Keratinocyte (primary cell): ENCODE measurements around the gene PCSK1N.

ENCODE experiments used
- EZH2 ChIP-seq: IDR thresholded peaks from one replicate; pipeline ENCODE4 v1.6.1; 2012; ENCODE audit warnings: inconsistent platforms, mild to moderate bottlenecking, low read length, moderate library complexity
- TF ChIP-seq, protein P1 (sequence below), 3 experiments: IDR thresholded peaks in 1 of 3; conservative IDR thresholded peaks in 1 of 3; optimal IDR thresholded peaks in 1 of 3; 2 replicates in 2 of 3; 3 replicates in 1 of 3; pipeline versions ENCODE3 to v1.5.1; 2011; ENCODE audit warnings: low read length in 3 of 3, mild to moderate bottlenecking in 3 of 3, moderate library complexity in 2 of 3, control low read depth in 1 of 3, inconsistent platforms in 1 of 3; ENCODE audit not compliant: insufficient read depth in 2 of 3; ENCODE audit errors: extremely low read depth in 1 of 3

DNA sequence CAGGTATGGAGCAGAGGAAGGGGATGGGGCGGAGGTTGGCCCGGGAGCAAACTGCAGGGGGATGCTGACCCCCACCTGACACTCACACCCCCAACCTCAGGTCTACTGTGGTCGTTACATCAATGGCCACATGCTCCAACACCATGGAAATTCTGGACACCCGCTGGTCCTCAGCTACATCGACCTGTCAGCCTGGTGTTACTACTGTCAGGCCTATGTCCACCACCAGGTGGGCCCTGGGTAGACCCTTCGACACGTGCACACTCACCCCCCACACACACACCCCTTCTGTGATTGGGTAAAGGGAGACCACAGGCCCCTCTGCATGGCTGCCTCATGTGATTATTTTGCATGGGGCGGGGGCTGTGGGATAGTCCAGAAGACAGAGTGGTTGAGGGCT is 11.3 kb downstream of the PCSK1N start:
- TF ChIP-seq, protein P1, sequence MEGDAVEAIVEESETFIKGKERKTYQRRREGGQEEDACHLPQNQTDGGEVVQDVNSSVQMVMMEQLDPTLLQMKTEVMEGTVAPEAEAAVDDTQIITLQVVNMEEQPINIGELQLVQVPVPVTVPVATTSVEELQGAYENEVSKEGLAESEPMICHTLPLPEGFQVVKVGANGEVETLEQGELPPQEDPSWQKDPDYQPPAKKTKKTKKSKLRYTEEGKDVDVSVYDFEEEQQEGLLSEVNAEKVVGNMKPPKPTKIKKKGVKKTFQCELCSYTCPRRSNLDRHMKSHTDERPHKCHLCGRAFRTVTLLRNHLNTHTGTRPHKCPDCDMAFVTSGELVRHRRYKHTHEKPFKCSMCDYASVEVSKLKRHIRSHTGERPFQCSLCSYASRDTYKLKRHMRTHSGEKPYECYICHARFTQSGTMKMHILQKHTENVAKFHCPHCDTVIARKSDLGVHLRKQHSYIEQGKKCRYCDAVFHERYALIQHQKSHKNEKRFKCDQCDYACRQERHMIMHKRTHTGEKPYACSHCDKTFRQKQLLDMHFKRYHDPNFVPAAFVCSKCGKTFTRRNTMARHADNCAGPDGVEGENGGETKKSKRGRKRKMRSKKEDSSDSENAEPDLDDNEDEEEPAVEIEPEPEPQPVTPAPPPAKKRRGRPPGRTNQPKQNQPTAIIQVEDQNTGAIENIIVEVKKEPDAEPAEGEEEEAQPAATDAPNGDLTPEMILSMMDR (optimal IDR thresholded peaks at IDR 0.05 in 1 of 3, IDR thresholded peaks at IDR 0.05 in 1 of 3, conservative IDR thresholded peaks at IDR 0.05 in 1 of 3; ENCODE audit: extremely low read depth in 1 of 3, insufficient read depth in 2 of 3, low read length in 3 of 3): no peak
- TF ChIP-seq EZH2: no peak
